ENCODE data around the gene IGF2BP2.

DNA sequence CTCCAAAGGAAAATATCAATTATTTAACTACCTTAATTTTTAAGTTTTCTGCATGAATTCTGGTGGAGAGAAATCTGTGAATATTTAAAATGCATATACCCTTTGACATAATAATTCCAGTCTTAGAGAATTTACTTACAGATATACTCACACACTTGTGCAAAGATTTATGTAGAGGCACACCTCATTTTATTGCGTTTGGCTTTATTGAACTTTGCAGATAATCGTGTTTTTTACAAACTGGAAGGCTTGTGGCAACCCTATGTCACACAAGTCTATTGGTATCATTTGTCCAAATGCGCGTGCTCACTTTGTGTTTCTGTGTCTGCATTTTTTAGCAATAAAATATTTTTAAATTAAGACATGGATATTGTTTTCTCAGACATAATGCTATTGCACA, 157.3 kb downstream of the IGF2BP2 start:
- no peak for TF ChIP-seq AFF4 (CRISPR knock-in tag; IDR thresholded peaks at IDR 0.05)
- TF ChIP-seq, protein P1, sequence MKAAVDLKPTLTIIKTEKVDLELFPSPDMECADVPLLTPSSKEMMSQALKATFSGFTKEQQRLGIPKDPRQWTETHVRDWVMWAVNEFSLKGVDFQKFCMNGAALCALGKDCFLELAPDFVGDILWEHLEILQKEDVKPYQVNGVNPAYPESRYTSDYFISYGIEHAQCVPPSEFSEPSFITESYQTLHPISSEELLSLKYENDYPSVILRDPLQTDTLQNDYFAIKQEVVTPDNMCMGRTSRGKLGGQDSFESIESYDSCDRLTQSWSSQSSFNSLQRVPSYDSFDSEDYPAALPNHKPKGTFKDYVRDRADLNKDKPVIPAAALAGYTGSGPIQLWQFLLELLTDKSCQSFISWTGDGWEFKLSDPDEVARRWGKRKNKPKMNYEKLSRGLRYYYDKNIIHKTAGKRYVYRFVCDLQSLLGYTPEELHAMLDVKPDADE (CRISPR knock-in tag; IDR thresholded peaks at IDR 0.05): no peak
- TF ChIP-seq ATAD3A (CRISPR knock-in tag; IDR thresholded peaks at IDR 0.05): no peak
- no peak for TF ChIP-seq TGIF2 (CRISPR knock-in tag; IDR thresholded peaks at IDR 0.05)
- TF ChIP-seq CEBPZ (IDR thresholded peaks at IDR 0.05; ENCODE audit: low read length): no peak
